Hypothalamus (tissue), 51 donors: ENCODE measurements around the gene KCNN4.
"Not testable (repeated sequence)": the region's sequence is repeated elsewhere in the genome, so short reads cannot be mapped to it uniquely, and the experiment has no call there.

Source experiments
- DNase-seq, 51 donors: peaks; one replicate each; lab custom pipeline; 2025; lab: John Stamatoyannopoulos, UW

The KCNN4 gene

GRCh38 chr19:43780706-43781525 is at the start of gene KCNN4:
KCNN4 (minus strand) TSS chr19:43780973; CDS start chr19:43780861, 112 bp downstream.
- DNase-seq: peak in 1 of 51 donors; percentile 30

- DNase-seq: peak; percentile 40 to 94 (median 84)
Observed at GRCh38 chr19:43826787-43827754, 46.3 kb upstream of the KCNN4 start, which contains the start of gene ZNF283. ZNF283 (plus strand) TSS chr19:43827321; CDS start chr19:43833505, 6,184 bp downstream.

- DNase-seq: not testable (repeated sequence)
Observed at GRCh38 chr19:43824572-43824971, 43.8 kb upstream of the KCNN4 start.

- not testable (repeated sequence) for DNase-seq
Observed at GRCh38 chr19:43823856-43824255, 43.1 kb upstream of the KCNN4 start.

- DNase-seq: no peak
Observed at GRCh38 chr19:43820884-43821215, 40.1 kb upstream of the KCNN4 start.

GRCh38 chr19:43820098-43820883 is 39.5 kb upstream of the KCNN4 start:
- DNase-seq: peak in 38 of 51 donors; percentile 0 to 67 (median 29)

- DNase-seq: no peak
Observed at GRCh38 chr19:43818500-43818899, 37.7 kb upstream of the KCNN4 start.

GRCh38 chr19:43817454-43817853 is 36.7 kb upstream of the KCNN4 start:
- DNase-seq: not testable (repeated sequence)

- DNase-seq: no peak
Observed at GRCh38 chr19:43814663-43815352, 34.0 kb upstream of the KCNN4 start.

GRCh38 chr19:43812688-43813087 is 31.9 kb upstream of the KCNN4 start:
- DNase-seq: no peak

GRCh38 chr19:43812259-43812658 is 31.5 kb upstream of the KCNN4 start:
- no peak for DNase-seq

GRCh38 chr19:43811837-43812236 is 31.1 kb upstream of the KCNN4 start:
- no peak for DNase-seq

- DNase-seq: peak in 1 of 51 donors; percentile 4
Observed at GRCh38 chr19:43809762-43810696, 29.3 kb upstream of the KCNN4 start.

- no peak for DNase-seq
Observed at GRCh38 chr19:43807651-43808050, 26.9 kb upstream of the KCNN4 start.

- no peak for DNase-seq
Observed at GRCh38 chr19:43806848-43807247, 26.1 kb upstream of the KCNN4 start.

- not testable (repeated sequence) for DNase-seq
Observed at GRCh38 chr19:43806401-43806800, 25.6 kb upstream of the KCNN4 start.

- peak in 5 of 51 donors; percentile 11 to 26 (median 23) for DNase-seq
Observed at GRCh38 chr19:43804432-43804831, 23.7 kb upstream of the KCNN4 start.

GRCh38 chr19:43802216-43802951 is 21.6 kb upstream of the KCNN4 start, which contains the start of gene LYPD5:
LYPD5 (minus strand) TSS chr19:43802447; CDS start chr19:43802380, 67 bp downstream.
- no peak for DNase-seq
